ENCODE measurements around the gene COX6B2. TPM values are rescaled to one million over a fixed set of nuclear protein-coding genes. Genes with fewer than 3 reads are reported as not detected.
"Not testable (repeated sequence)": the region's sequence is repeated elsewhere in the genome, so short reads cannot be mapped to it uniquely, and the experiment has no call there.

The COX6B2 gene, protein sequence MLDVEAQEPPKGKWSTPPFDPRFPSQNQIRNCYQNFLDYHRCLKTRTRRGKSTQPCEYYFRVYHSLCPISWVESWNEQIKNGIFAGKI
- not detected for total RNA-seq

- Histone ChIP-seq H3K4me3 (peak within 1 kb of the TSS; percentile 46 to 54 (median 50)), H3K27me3 (peaks cover 42 to 57% (median 54%) of the 10 kb centered on the region in 3 donors), H3K4me1 (peaks cover 0 to 15% of the 10 kb centered on the region in 2 donors), H3K27ac (no peak within 1 kb of the TSS), H3K9me3 (no peaks in the 10 kb centered on the region), H3K36me3 (no peaks in the 10 kb centered on the region)
- no peak for ATAC-seq
- DNase-seq: no peak
- TF ChIP-seq POLR2A (IDR thresholded peaks at IDR 0.05) (no peak), CTCF (IDR thresholded peaks at IDR 0.05 in 4 of 5, conservative IDR thresholded peaks at IDR 0.05 in 1 of 5) (no peak)
- intact Hi-C loops (cut with DNase I; ENCODE audit: low total_unique reads) (no loop called here), in situ Hi-C loops (cut with MboI; ENCODE audit: low sequenced_read_pairs in 4 of 4) (no loop called here)
Observed at GRCh38 chr19:55354698-55355212, at the start of gene COX6B2. Gene COX6B2, minus strand, starts transcription at chr19:55354719. Its CDS starts 198 bp downstream, at chr19:55354521.

- peaks cover 0 to 10% of the 10 kb centered on the region in 2 donors for H3K4me1 ChIP-seq
- intact Hi-C loops (cut with DNase I; ENCODE audit: low total_unique reads) (no loop called here), in situ Hi-C loops (cut with MboI; ENCODE audit: low sequenced_read_pairs in 4 of 4) (loop anchor here in 1 of 4 donors (25.0 kb wide), 2 partner anchors 115 to 265 kb away; partner anchors contain the start of genes BRSK1, HSPBP1 and TNNT1)
- no peaks in the 10 kb centered on the region for H3K9me3 ChIP-seq
- no peaks in the 10 kb centered on the region for H3K27me3 ChIP-seq
- DNase-seq (no peak), ATAC-seq (no peak)
- no peak for TF ChIP-seq CTCF (IDR thresholded peaks at IDR 0.05 in 4 of 5, conservative IDR thresholded peaks at IDR 0.05 in 1 of 5)
- TF ChIP-seq POLR2A (IDR thresholded peaks at IDR 0.05): no peak
- H3K27ac ChIP-seq: no peak overlapping the region
- peaks cover 0 to 18% of the 10 kb centered on the region in 2 donors for H3K36me3 ChIP-seq
- no peak overlapping the region for H3K4me3 ChIP-seq
Observed at GRCh38 chr19:55402509-55402908, 48.0 kb upstream of the COX6B2 start.

GRCh38 chr19:55401390-55401789 lies 46.9 kb upstream of the COX6B2 start:
- ATAC-seq; H3K9me3 ChIP-seq; H3K4me3 ChIP-seq; DNase-seq; H3K4me1 ChIP-seq; intact Hi-C loops (cut with DNase I; ENCODE audit: low total_unique reads); H3K27me3 ChIP-seq; H3K27ac ChIP-seq: not testable (repeated sequence)
- in situ Hi-C loops (cut with MboI; ENCODE audit: low sequenced_read_pairs in 4 of 4): loop anchor here in 1 of 4 donors (25.0 kb wide), 2 partner anchors 114 to 264 kb away; partner anchors contain the start of genes BRSK1, HSPBP1 and TNNT1
- H3K36me3 ChIP-seq: peaks cover 0 to 18% of the 10 kb centered on the region in 2 donors

GRCh38 chr19:55400281-55401087 lies 46.0 kb upstream of the COX6B2 start:
- no peaks in the 10 kb centered on the region for H3K9me3 ChIP-seq
- no peak overlapping the region for H3K4me3 ChIP-seq
- intact Hi-C loops (cut with DNase I; ENCODE audit: low total_unique reads): no loop called here
- in situ Hi-C loops (cut with MboI; ENCODE audit: low sequenced_read_pairs in 4 of 4): loop anchor here in 1 of 4 donors (25.0 kb wide), 2 partner anchors 113 to 263 kb away; partner anchors contain the start of genes BRSK1, HSPBP1 and TNNT1
- no peaks in the 10 kb centered on the region for H3K27me3 ChIP-seq
- H3K36me3 ChIP-seq: peaks cover 0 to 18% of the 10 kb centered on the region in 2 donors
- TF ChIP-seq CTCF (IDR thresholded peaks at IDR 0.05 in 4 of 5, conservative IDR thresholded peaks at IDR 0.05 in 1 of 5): no peak
- no peak for TF ChIP-seq POLR2A (IDR thresholded peaks at IDR 0.05)
- DNase-seq: no peak
- ATAC-seq: no peak
- no peak overlapping the region for H3K27ac ChIP-seq
- H3K4me1 ChIP-seq: no peaks in the 10 kb centered on the region

Data from gastrocnemius medialis (tissue), 4 donors.